SU-DHL-6 (cell line): ENCODE results near the gene LRP1B.

Experiments used
- H2AFZ ChIP-seq: fragments of 200-600 bp; sonication (generic); 2 replicates; pipeline ENCODE4 v1.6.1; 2014; ENCODE audit warnings: low read depth, mild to moderate bottlenecking, moderate library complexity, mixed read lengths, antibody characterized with exemption, low read length; ENCODE audit not compliant: severe bottlenecking
- H3F3A ChIP-seq: fragments of 200-600 bp; shearing (Covaris generic); 2 replicates; pipeline ENCODE4 v1.6.0; 2016; ENCODE audit warnings: antibody characterized with exemption, mild to moderate bottlenecking; ENCODE audit not compliant: insufficient read depth
- H3K27ac ChIP-seq: fragments of 200-600 bp; sonication (generic); 2 replicates; pipeline ENCODE4 v1.5.1; 2016; ENCODE audit warnings: low read depth, mild to moderate bottlenecking, low read length, moderate library complexity, mixed read lengths
- H3K27me3 ChIP-seq: fragments of 200-600 bp; sonication (generic), shearing (Covaris generic); 2 replicates; pipeline ENCODE4 v1.6.0; 2014; ENCODE audit warnings: mild to moderate bottlenecking, low read length
- H3K36me3 ChIP-seq: fragments of 200-600 bp; sonication (generic); 2 replicates; pipeline ENCODE4 v1.6.1; 2014; ENCODE audit warnings: mild to moderate bottlenecking, low read length, mixed read lengths
- H3K4me2 ChIP-seq: fragments of 300-600, 200-600 bp; shearing (Covaris generic), sonication (generic); 2 replicates; pipeline ENCODE4 v1.6.0; 2014; ENCODE audit warnings: low read length, low read depth, mild to moderate bottlenecking; ENCODE audit not compliant: poor library complexity, severe bottlenecking
- H3K4me3 ChIP-seq: fragments of 200-600 bp; sonication (generic); 2 replicates; pipeline ENCODE4 v1.5.1; 2014; ENCODE audit warnings: antibody characterized with exemption, low read length, mild to moderate bottlenecking, mixed read lengths; ENCODE audit not compliant: insufficient read depth, poor library complexity, severe bottlenecking
- H3K79me2 ChIP-seq: fragments of 200-600 bp; sonication (generic); 2 replicates; pipeline ENCODE4 v1.6.1; 2014; ENCODE audit warnings: mild to moderate bottlenecking, low read length, moderate library complexity; ENCODE audit not compliant: insufficient read depth
- H3K9ac ChIP-seq: fragments of 200-600 bp; sonication (generic); 2 replicates; pipeline ENCODE4 v1.7.0; 2014; ENCODE audit warnings: mild to moderate bottlenecking, low read length
- H3K9me2 ChIP-seq: fragments of 200-600 bp; sonication (generic); replicated peaks from 2 replicates; pipeline ENCODE4 v1.6.1; 2014; ENCODE audit warnings: low read length; ENCODE audit not compliant: insufficient read depth
- H3K9me3 ChIP-seq: fragments of 200-600 bp; sonication (generic); 2 replicates; pipeline ENCODE4 v1.6.1; 2014; ENCODE audit warnings: low read length, mixed read lengths; ENCODE audit not compliant: insufficient read depth
- H4K20me1 ChIP-seq: fragments of 200-600 bp; sonication (generic); 2 replicates; pipeline ENCODE4 v1.6.1; 2014; ENCODE audit warnings: low read depth, mild to moderate bottlenecking, antibody characterized with exemption, low read length, moderate library complexity, mixed read lengths
- CTCF ChIP-seq: fragments of 200-600 bp; sonication (generic); IDR thresholded peaks from one replicate; pipeline ENCODE4 v1.5.1; 2017; ENCODE audit warnings: antibody characterized with exemption, mild to moderate bottlenecking, low read length, moderate library complexity; ENCODE audit not compliant: insufficient read depth, poor library complexity, severe bottlenecking
- EZH2phosphoT487 ChIP-seq: fragments of 200-600 bp; sonication (generic), shearing (Covaris generic); conservative IDR thresholded peaks from 2 replicates; pipeline ENCODE4 v1.6.1; 2018; ENCODE audit warnings: mild to moderate bottlenecking, antibody characterized with exemption, low read length, moderate library complexity, mixed read lengths

The LRP1B gene

GRCh38 chr2:141660232-141660631, 470.6 kb downstream of the LRP1B start:
- no peak for TF ChIP-seq CTCF
- TF ChIP-seq EZH2phosphoT487, result no peak
- Histone ChIP-seq H3F3A (no peaks in the 10 kb centered on the region), H3K36me3 (no peaks in the 10 kb centered on the region), H3K27ac (no peak overlapping the region), H4K20me1 (no peaks in the 10 kb centered on the region), H3K9ac (no peak overlapping the region), H3K4me3 (no peak overlapping the region), H2AFZ (no peak overlapping the region), H3K27me3 (no peaks in the 10 kb centered on the region), H3K9me2 (no peaks in the 10 kb centered on the region), H3K9me3 (no peaks in the 10 kb centered on the region), H3K79me2 (no peaks in the 10 kb centered on the region), H3K4me2 (no peak overlapping the region)

DNA sequence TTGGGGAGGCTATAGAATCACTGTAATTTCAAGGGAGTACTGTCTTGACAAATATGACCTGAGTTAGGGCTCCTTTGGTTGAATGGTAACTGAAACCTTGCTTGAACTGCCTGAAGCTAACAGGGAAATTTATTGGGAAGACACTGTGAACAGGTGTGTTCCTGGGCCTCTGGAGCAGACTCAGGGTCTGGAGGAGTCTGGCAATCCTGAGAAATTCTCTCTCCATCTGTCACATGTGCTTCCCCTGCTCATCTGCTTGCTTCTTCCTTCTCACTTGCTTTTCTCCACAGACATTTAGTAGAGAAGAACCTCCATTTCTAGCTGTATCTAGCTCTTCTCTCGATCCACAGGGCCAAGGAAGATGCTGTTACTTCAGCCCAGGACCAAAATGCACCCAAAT, 476.5 kb downstream of the LRP1B start:
- Histone ChIP-seq H3K4me3 (no peak overlapping the region), H3K4me2 (no peak overlapping the region), H3K9ac (no peak overlapping the region), H3K27me3 (no peaks in the 10 kb centered on the region), H2AFZ (no peak overlapping the region), H4K20me1 (no peaks in the 10 kb centered on the region), H3F3A (no peaks in the 10 kb centered on the region), H3K27ac (no peak overlapping the region), H3K79me2 (no peaks in the 10 kb centered on the region), H3K9me2 (no peaks in the 10 kb centered on the region), H3K9me3 (no peaks in the 10 kb centered on the region), H3K36me3 (no peaks in the 10 kb centered on the region)
- no peak for TF ChIP-seq EZH2phosphoT487
- no peak for TF ChIP-seq CTCF

GRCh38 chr2:141653184-141653583, 477.6 kb downstream of the LRP1B start:
- no peaks in the 10 kb centered on the region for H3K9me2 ChIP-seq
- H3K9ac ChIP-seq, result no peak overlapping the region
- no peaks in the 10 kb centered on the region for H3K79me2 ChIP-seq
- no peak overlapping the region for H2AFZ ChIP-seq
- no peaks in the 10 kb centered on the region for H4K20me1 ChIP-seq
- no peak overlapping the region for H3K4me3 ChIP-seq
- no peak overlapping the region for H3K4me2 ChIP-seq
- no peak for TF ChIP-seq CTCF
- no peak for TF ChIP-seq EZH2phosphoT487
- H3K36me3 ChIP-seq, result no peaks in the 10 kb centered on the region
- no peak overlapping the region for H3K27ac ChIP-seq
- no peaks in the 10 kb centered on the region for H3F3A ChIP-seq
- no peaks in the 10 kb centered on the region for H3K27me3 ChIP-seq
- no peaks in the 10 kb centered on the region for H3K9me3 ChIP-seq
